ENCODE data around the gene HOXC9.

HOXC9 gene

DNA sequence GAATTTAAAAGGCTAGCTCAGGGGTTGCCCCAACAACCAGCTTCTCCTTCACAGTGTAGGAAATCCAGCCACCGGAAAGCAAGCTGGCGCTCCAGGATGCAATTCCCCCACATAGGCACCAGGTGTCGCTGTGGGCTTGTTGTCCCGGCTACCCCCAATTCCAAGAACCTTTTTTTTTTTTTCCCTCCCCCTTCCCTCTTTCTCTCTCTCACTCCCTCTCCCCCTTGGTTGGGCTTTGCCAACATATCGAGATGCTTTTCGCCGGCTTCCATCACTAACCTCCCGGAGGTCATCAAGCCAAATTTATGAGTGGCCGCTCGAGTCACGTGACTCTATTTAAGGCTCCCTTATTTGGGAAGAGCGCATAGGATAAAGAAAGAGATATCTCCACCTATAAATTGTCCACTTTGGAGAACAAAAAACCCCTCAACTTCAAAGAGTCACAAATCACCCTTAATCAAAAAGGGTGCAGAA is 32.7 kb downstream of the HOXC9 start, which contains the start of gene HOXC5:
Gene HOXC5, plus strand, starts transcription at position 424 of the 474 bp plus-strand sequence. CDS start 73 bp downstream, outside the sequence.
- TF ChIP-seq, protein P1, sequence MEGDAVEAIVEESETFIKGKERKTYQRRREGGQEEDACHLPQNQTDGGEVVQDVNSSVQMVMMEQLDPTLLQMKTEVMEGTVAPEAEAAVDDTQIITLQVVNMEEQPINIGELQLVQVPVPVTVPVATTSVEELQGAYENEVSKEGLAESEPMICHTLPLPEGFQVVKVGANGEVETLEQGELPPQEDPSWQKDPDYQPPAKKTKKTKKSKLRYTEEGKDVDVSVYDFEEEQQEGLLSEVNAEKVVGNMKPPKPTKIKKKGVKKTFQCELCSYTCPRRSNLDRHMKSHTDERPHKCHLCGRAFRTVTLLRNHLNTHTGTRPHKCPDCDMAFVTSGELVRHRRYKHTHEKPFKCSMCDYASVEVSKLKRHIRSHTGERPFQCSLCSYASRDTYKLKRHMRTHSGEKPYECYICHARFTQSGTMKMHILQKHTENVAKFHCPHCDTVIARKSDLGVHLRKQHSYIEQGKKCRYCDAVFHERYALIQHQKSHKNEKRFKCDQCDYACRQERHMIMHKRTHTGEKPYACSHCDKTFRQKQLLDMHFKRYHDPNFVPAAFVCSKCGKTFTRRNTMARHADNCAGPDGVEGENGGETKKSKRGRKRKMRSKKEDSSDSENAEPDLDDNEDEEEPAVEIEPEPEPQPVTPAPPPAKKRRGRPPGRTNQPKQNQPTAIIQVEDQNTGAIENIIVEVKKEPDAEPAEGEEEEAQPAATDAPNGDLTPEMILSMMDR (IDR thresholded peaks at IDR 0.05; ENCODE audit: low read depth, low read length), result peak; percentile 92
- peak within 1 kb of the TSS; percentile 37 for H3K4me3 ChIP-seq (ENCODE audit: low read depth, low read length)
- DNase-seq, result peak; percentile 79

DNA sequence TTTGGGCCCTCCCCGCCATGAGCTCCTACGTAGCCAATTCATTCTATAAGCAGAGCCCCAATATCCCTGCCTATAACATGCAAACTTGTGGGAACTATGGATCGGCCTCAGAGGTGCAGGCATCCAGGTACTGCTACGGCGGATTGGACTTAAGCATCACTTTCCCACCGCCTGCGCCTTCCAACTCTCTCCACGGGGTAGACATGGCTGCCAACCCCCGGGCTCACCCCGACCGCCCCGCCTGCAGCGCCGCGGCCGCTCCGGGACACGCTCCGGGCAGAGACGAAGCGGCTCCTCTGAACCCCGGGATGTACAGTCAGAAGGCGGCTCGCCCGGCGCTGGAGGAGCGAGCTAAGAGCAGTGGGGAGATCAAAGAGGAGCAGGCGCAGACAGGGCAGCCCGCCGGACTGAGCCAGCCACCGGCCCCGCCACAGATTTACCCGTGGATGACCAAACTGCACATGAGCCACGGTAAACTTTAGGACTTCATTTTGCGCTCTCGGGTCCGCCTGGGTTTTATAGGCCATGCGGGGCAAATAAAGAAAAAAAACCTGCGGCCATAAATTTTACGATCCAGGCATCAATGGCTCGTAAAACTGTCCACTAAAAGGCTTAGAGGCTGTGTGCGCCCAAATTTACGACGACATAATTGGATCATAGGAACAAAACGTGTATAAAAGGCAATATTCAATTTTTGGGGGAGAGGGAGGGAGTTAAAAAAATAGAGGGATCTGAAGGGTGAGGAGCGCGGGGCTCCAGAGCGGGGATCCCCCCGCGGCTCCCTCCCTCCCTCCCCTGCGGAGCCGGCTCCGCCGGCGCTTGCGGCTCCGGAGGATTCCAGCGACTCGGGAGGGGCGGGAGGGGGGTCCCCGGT is 33.4 kb downstream of the HOXC9 start:
- no peaks in the 10 kb centered on the region for H3K9me3 ChIP-seq (ENCODE audit: severe bottlenecking)
- H3K27ac ChIP-seq, result peak overlapping the region; percentile 64
- H3K4me3 ChIP-seq (ENCODE audit: low read depth, low read length), result peak overlapping the region; percentile 37
- TF ChIP-seq, protein P1 (IDR thresholded peaks at IDR 0.05; ENCODE audit: low read depth, low read length), result no peak
- no peaks in the 10 kb centered on the region; the same call in 1 of the 2 replicates for H3K36me3 ChIP-seq
- H3K27me3 ChIP-seq (ENCODE audit: insufficient read depth, low read depth, severe bottlenecking), result no peaks in the 10 kb centered on the region
- DNase-seq, result no peak

More for the DNA sequence above, 32.7 kb downstream of the HOXC9 start, which contains the start of gene HOXC5:
- peak within 1 kb of the TSS; percentile 64 for H3K27ac ChIP-seq
- H3K36me3 ChIP-seq, result no peaks in the 10 kb centered on the region; the same call in 1 of the 2 replicates
- H3K27me3 ChIP-seq (ENCODE audit: insufficient read depth, low read depth, severe bottlenecking), result no peaks in the 10 kb centered on the region
- no peaks in the 10 kb centered on the region for H3K9me3 ChIP-seq (ENCODE audit: severe bottlenecking)

DNA sequence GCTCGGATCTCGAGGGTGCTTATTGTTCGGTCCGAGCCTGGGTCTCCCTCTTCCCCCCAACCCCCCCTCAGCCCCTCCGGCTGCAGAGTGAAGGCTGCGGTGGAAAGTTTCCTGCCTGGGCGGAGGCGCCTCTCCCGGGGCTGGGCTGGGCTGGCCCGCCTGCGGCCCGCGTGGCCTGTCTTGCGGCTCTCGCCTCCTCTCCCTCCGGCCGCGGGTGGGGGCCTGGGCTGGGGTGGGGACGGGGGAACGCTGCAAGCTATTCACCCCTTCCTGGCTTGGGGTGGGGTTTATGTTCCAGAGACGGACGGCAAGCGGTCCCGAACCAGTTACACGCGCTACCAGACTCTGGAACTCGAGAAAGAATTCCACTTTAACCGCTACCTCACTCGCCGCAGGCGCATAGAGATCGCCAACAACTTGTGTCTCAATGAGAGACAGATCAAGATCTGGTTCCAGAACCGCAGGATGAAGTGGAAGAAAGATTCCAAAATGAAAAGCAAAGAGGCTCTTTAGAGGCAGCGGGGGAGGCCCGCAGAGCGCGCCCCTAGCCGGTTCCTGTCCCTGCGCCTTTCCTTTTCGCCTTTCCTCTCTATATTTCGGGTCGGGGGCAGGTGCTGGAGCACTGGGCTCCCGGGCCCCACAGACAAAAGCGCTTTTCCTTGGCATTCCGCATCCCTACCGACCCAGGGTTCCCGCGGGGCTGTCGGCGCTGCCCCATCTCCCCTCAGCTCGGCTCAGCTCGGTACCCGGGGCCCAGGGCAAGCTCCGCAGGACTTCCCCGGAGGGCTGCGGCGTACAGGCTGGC is 34.2 kb downstream of the HOXC9 start:
- Histone ChIP-seq H3K36me3 (no peaks in the 10 kb centered on the region; the same call in 1 of the 2 replicates), H3K27me3 (ENCODE audit: insufficient read depth, low read depth, severe bottlenecking) (no peaks in the 10 kb centered on the region), H3K27ac (peak overlapping the region; percentile 64), H3K4me3 (ENCODE audit: low read depth, low read length) (peak overlapping the region; percentile 37), H3K9me3 (ENCODE audit: severe bottlenecking) (no peaks in the 10 kb centered on the region)
- no peak for DNase-seq
- TF ChIP-seq, protein P1 (IDR thresholded peaks at IDR 0.05; ENCODE audit: low read depth, low read length), result no peak

DNA sequence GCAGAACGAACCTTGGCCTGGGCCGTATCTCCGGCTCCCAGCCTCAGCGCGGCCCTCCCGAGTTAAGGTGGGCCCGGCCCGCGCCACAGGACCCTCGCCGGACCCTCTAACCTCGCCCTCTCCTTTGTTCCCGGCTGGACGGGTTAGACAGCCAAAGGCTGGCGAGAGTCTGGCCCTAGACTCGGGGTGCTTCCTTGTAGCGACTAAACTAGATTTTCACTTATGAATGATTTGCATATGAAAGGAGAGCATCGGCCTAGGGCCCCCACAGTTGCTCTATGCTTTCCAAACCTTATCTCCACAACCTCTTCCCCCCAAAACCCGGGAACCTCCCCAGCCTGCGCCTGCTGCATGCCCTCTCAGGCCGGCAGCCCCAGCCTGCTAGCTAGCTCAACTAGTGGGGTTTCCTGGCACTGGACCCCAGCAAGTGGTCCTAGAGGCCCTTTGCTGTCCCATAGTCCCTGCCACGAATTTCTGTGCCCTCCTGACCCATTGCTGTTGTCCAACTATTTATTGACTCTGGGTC is 34.9 kb downstream of the HOXC9 start:
- H3K27ac ChIP-seq, result peak overlapping the region; percentile 90; the same call in 1 of the 2 replicates
- TF ChIP-seq, protein P1 (IDR thresholded peaks at IDR 0.05; ENCODE audit: low read depth, low read length), result no peak
- no peak for DNase-seq
- H3K27me3 ChIP-seq (ENCODE audit: insufficient read depth, low read depth, severe bottlenecking), result no peaks in the 10 kb centered on the region
- no peaks in the 10 kb centered on the region for H3K9me3 ChIP-seq (ENCODE audit: severe bottlenecking)
- H3K4me3 ChIP-seq (ENCODE audit: low read depth, low read length), result no peak overlapping the region
- H3K36me3 ChIP-seq, result no peaks in the 10 kb centered on the region; the same call in 1 of the 2 replicates

DNA sequence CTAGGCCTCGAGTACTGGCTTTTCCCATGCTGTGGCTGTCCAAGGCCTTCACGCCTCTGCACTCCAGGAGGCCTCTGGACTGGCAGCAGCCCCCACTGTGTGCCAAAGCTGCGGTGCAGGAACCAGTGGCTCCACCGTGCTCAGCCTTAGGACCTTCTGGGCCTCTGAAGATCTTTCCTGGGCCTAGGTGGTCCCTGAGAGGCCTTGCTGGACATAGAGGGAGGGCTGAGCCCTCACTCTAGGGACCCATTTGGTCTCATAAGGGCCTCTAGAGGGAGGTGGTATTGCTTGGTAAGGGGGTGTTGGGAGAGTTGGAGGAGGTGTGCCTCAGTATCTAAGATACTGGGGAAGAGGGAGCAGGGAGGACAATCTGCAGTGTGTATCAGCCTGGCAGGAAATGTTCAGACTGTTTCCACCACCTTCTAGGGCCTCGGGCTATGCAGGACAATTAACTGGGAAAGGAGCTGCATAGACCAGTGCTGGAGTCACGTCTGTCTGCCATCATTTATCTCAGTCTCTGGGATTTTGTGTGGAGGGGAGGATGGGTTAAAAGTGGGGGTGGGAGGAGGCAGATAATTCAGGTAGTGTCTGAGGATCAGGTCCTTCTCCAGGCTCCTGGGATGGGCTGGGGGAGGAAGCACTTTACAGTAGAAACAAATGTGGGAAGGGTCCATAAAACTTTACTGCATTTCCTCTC is 35.8 kb downstream of the HOXC9 start:
- Histone ChIP-seq H3K4me3 (ENCODE audit: low read depth, low read length) (no peak overlapping the region), H3K27me3 (ENCODE audit: insufficient read depth, low read depth, severe bottlenecking) (no peaks in the 10 kb centered on the region), H3K9me3 (ENCODE audit: severe bottlenecking) (no peaks in the 10 kb centered on the region), H3K27ac (peak overlapping the region; percentile 90), H3K36me3 (no peaks in the 10 kb centered on the region)
- TF ChIP-seq, protein P1 (IDR thresholded peaks at IDR 0.05; ENCODE audit: low read depth, low read length), result no peak
- no peak for DNase-seq
